Stimulated activated naive B cell treated with anti-CD40 and anti-IgM and Interleukin-4, amounts not matched to agents 10 μg/mL and 1 μg/mL and 100 μg/mL, for 72 hours (primary cell): Measurements from ENCODE around the gene WDFY3.
"Not testable (repeated sequence)": the region's sequence is repeated elsewhere in the genome, so short reads cannot be mapped to it uniquely, and the experiment has no call there.

Source experiments
- ATAC-seq, 2 donors: fragments of 150-1000 bp; cut with Tn5 transposase; replicated peaks; 2 replicates each; pipeline ENCODE4 v1.10.0; 2021; ENCODE audit warnings: moderate library complexity in 1 of 2
- DNase-seq: peaks from one replicate; pipeline ENCODE4 v3.0.0; 2021
- H3K27ac Mint-ChIP-seq: one replicate; pipeline ENCODE4 v1.8.0; 2022; ENCODE audit warnings: mild to moderate bottlenecking, mixed read lengths
- H3K27me3 Mint-ChIP-seq, 2 donors: one replicate each; pipeline ENCODE4 v1.8.0; 2022; ENCODE audit warnings: mixed read lengths in 2 of 2
- H3K36me3 Mint-ChIP-seq, 2 donors: one replicate each; pipeline ENCODE4 v1.8.0; 2022; ENCODE audit warnings: mixed read lengths in 2 of 2, mild to moderate bottlenecking in 1 of 2
- H3K4me1 Mint-ChIP-seq, 2 donors: one replicate each; pipeline ENCODE4 v1.8.0; 2022; ENCODE audit warnings: mixed read lengths in 2 of 2, mild to moderate bottlenecking in 1 of 2
- H3K4me3 Mint-ChIP-seq, 2 donors: one replicate each; pipeline ENCODE4 v1.8.0; 2022; ENCODE audit warnings: mild to moderate bottlenecking in 2 of 2, mixed read lengths in 2 of 2, moderate library complexity in 1 of 2
- H3K9me3 Mint-ChIP-seq, 2 donors: one replicate each; pipeline ENCODE4 v1.8.0; 2022; ENCODE audit warnings: mixed read lengths in 2 of 2, mild to moderate bottlenecking in 1 of 2

Gene WDFY3

GRCh38 chr4:84837751-84838150 lies 128.7 kb downstream of the WDFY3 start:
- Mint-ChIP-seq H3K4me3 (no peak overlapping the region), H3K9me3 (no peaks in the 10 kb centered on the region), H3K4me1 (no peaks in the 10 kb centered on the region), H3K27ac (no peak overlapping the region), H3K27me3 (no peaks in the 10 kb centered on the region), H3K36me3 (no peaks in the 10 kb centered on the region)
- ATAC-seq (no peak), DNase-seq (no peak)

- H3K4me3 Mint-ChIP-seq, H3K36me3 Mint-ChIP-seq, H3K4me1 Mint-ChIP-seq, ATAC-seq, H3K9me3 Mint-ChIP-seq, DNase-seq, H3K27me3 Mint-ChIP-seq, H3K27ac Mint-ChIP-seq: not testable (repeated sequence)
These were observed 136.9 kb downstream of the WDFY3 start for GRCh38 chr4:84829633-84830032.

- Mint-ChIP-seq H3K36me3 (no peaks in the 10 kb centered on the region), H3K27ac (no peak overlapping the region), H3K27me3 (no peaks in the 10 kb centered on the region), H3K4me1 (peaks cover 0 to 4% of the 10 kb centered on the region in 2 donors), H3K4me3 (no peak overlapping the region), H3K9me3 (no peaks in the 10 kb centered on the region)
- DNase-seq (no peak), ATAC-seq (peak; percentile 61 to 74)
These were observed 139.8 kb downstream of the WDFY3 start for GRCh38 chr4:84826681-84827080.

DNA sequence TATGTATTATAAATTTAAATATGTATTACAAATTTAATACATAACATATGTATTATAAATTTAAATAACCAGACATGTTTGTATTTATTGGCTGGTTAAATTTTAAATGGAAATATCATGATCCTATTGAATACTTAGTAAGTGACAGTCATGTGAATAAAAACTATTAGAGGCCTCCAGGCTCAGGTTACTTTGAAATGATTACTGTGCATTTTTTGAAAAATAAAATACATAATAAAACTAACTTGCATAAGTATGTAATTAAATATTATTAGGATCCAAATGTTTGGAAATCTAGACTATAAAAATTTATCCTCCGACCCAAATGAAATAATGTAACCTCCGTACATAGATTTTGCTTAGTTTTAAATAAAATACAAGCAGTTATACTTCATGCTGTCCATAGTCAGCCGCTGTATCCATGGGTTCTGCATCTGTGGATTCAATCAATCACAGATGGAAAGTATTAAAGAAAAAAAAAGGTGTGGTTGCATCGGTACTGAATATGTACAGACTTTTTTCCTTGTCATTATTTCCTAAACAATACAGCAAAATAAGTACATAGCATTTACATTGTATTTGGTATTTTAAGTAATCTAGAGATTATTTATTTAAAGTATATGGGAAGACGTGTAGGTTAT lies 140.7 kb downstream of the WDFY3 start:
- no peaks in the 10 kb centered on the region for H3K36me3 Mint-ChIP-seq
- no peak for DNase-seq
- no peaks in the 10 kb centered on the region for H3K9me3 Mint-ChIP-seq
- ATAC-seq = no peak
- H3K4me3 Mint-ChIP-seq = no peak overlapping the region
- H3K4me1 Mint-ChIP-seq = no peaks in the 10 kb centered on the region
- H3K27ac Mint-ChIP-seq = no peak overlapping the region
- H3K27me3 Mint-ChIP-seq = no peaks in the 10 kb centered on the region

- ATAC-seq = no peak
- Mint-ChIP-seq H3K9me3 (no peaks in the 10 kb centered on the region), H3K4me3 (no peak overlapping the region), H3K27me3 (no peaks in the 10 kb centered on the region), H3K4me1 (no peaks in the 10 kb centered on the region), H3K36me3 (no peaks in the 10 kb centered on the region), H3K27ac (no peak overlapping the region)
- DNase-seq = no peak
These were observed 145.4 kb downstream of the WDFY3 start for GRCh38 chr4:84821064-84821463.

- Mint-ChIP-seq H3K27me3 (no peaks in the 10 kb centered on the region), H3K27ac (no peak overlapping the region), H3K4me3 (no peak overlapping the region), H3K36me3 (no peaks in the 10 kb centered on the region), H3K9me3 (no peaks in the 10 kb centered on the region), H3K4me1 (no peaks in the 10 kb centered on the region)
- no peak for ATAC-seq
- no peak for DNase-seq
These were observed 152.3 kb downstream of the WDFY3 start for GRCh38 chr4:84814094-84814750.

GRCh38 chr4:84809946-84810345 lies 156.5 kb downstream of the WDFY3 start:
- DNase-seq = no peak
- Mint-ChIP-seq H3K27ac (no peak overlapping the region), H3K36me3 (no peaks in the 10 kb centered on the region), H3K9me3 (no peaks in the 10 kb centered on the region), H3K4me3 (no peak overlapping the region), H3K4me1 (no peaks in the 10 kb centered on the region), H3K27me3 (no peaks in the 10 kb centered on the region)
- no peak for ATAC-seq

- Mint-ChIP-seq H3K36me3 (no peaks in the 10 kb centered on the region), H3K27me3 (no peaks in the 10 kb centered on the region), H3K4me1 (no peaks in the 10 kb centered on the region), H3K4me3 (no peak overlapping the region), H3K27ac (no peak overlapping the region), H3K9me3 (no peaks in the 10 kb centered on the region)
- DNase-seq = no peak
- ATAC-seq = no peak
These were observed 158.2 kb downstream of the WDFY3 start for GRCh38 chr4:84808332-84808731.

DNA sequence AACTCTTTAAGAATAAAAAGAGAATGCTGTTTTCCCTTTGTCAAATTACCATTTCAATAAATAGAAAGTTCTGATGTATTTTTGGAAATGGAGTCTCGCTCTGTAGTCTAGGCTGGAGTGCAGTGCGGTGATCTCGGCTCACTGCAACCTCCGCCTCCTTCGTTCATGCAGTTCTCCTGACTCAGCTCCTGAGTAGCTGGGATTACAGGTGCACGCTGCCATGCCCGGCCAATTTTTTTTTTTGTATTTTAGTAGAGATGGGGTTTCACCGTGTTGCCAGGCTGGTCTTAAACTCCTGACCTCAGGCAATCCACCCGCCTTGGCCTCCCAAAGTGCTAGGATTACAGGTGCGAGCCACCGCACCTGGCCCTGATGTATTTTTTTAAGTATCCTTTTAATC lies 159.9 kb downstream of the WDFY3 start:
- H3K27ac Mint-ChIP-seq, H3K4me3 Mint-ChIP-seq, H3K4me1 Mint-ChIP-seq, H3K27me3 Mint-ChIP-seq, H3K36me3 Mint-ChIP-seq, H3K9me3 Mint-ChIP-seq, DNase-seq, ATAC-seq: not testable (repeated sequence)

DNA sequence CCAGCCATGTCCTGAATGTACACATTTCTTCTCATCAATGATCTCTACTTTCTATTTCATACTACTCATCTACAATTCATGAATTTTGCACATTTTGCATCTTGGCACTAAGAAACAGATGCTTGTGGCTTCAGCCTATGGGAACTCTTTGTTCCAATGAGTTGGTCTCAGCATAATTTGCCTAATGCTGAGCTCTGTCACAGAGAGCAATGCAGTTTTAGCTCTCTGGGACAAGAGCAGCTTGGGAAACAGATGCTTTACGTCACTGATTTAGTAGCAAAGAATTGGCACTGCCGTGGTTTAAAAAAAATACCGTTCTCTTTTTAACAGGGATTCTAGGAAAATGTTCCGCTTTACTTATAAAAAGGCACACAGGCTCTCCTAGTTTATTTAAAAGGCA lies 162.4 kb downstream of the WDFY3 start:
- Mint-ChIP-seq H3K36me3 (no peaks in the 10 kb centered on the region), H3K4me3 (no peak overlapping the region), H3K4me1 (no peaks in the 10 kb centered on the region), H3K27me3 (no peaks in the 10 kb centered on the region), H3K27ac (no peak overlapping the region), H3K9me3 (no peaks in the 10 kb centered on the region)
- DNase-seq (no peak), ATAC-seq (no peak)

GRCh38 chr4:84803720-84804119 lies 162.8 kb downstream of the WDFY3 start:
- no peak for ATAC-seq
- Mint-ChIP-seq H3K4me1 (no peaks in the 10 kb centered on the region), H3K4me3 (no peak overlapping the region), H3K36me3 (no peaks in the 10 kb centered on the region), H3K27me3 (no peaks in the 10 kb centered on the region), H3K9me3 (no peaks in the 10 kb centered on the region), H3K27ac (no peak overlapping the region)
- DNase-seq = no peak

DNA sequence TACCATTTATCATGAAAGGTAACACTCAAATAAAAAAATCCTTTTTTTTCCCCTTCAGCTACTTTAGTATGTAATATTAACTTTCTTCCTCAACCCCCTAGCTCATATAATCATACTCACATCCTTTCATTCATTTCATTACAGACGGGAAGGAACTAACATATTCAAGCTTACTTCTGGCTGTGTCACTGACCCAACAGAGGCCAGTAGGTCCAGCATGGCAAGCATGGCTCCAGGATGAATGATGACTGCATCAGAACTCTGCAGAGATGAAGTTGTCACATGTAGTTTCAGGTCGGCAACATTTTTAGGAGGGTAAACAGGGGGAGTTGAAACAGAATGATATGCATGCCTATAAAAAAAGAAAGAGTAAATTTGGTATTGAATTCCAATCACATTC lies 163.4 kb downstream of the WDFY3 start:
- Mint-ChIP-seq H3K27me3 (no peaks in the 10 kb centered on the region), H3K4me3 (no peak overlapping the region), H3K27ac (no peak overlapping the region), H3K36me3 (no peaks in the 10 kb centered on the region), H3K4me1 (no peaks in the 10 kb centered on the region), H3K9me3 (no peaks in the 10 kb centered on the region)
- DNase-seq = no peak
- no peak for ATAC-seq

GRCh38 chr4:84800256-84800655 lies 166.2 kb downstream of the WDFY3 start:
- Mint-ChIP-seq H3K27ac (no peak overlapping the region), H3K9me3 (no peaks in the 10 kb centered on the region), H3K27me3 (no peaks in the 10 kb centered on the region), H3K36me3 (no peaks in the 10 kb centered on the region), H3K4me3 (no peak overlapping the region), H3K4me1 (no peaks in the 10 kb centered on the region)
- DNase-seq = no peak
- no peak for ATAC-seq

DNA sequence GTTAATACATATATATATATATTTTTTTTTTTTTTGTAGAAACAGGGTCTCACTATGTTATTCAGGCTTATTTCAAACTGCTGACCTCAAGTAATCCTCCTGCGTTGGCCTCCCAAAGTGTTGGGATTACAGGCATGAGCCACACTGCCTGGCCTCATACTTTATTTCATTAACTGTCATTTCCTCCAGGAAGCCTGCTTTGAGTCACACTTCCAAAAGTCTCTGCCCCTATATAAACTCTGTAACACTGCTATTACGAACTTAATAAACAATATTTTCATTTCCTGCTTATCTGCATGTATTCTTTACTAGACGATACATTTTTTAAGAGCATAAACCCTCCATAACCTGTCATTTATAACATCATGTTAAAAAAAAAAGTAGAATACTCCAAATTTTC lies 167.2 kb downstream of the WDFY3 start:
- Mint-ChIP-seq H3K4me1 (no peaks in the 10 kb centered on the region), H3K27me3 (no peaks in the 10 kb centered on the region), H3K36me3 (no peaks in the 10 kb centered on the region), H3K9me3 (no peaks in the 10 kb centered on the region), H3K27ac (no peak overlapping the region), H3K4me3 (no peak overlapping the region)
- no peak for ATAC-seq
- no peak for DNase-seq

- Mint-ChIP-seq H3K4me3 (no peak overlapping the region), H3K4me1 (no peaks in the 10 kb centered on the region), H3K27ac (no peak overlapping the region), H3K36me3 (no peaks in the 10 kb centered on the region), H3K27me3 (no peaks in the 10 kb centered on the region), H3K9me3 (no peaks in the 10 kb centered on the region)
- no peak for DNase-seq
- ATAC-seq = no peak
These were observed 170.1 kb downstream of the WDFY3 start for GRCh38 chr4:84796394-84796793.
